Measurements from ENCODE around the gene HDC.

Gene HDC

DNA sequence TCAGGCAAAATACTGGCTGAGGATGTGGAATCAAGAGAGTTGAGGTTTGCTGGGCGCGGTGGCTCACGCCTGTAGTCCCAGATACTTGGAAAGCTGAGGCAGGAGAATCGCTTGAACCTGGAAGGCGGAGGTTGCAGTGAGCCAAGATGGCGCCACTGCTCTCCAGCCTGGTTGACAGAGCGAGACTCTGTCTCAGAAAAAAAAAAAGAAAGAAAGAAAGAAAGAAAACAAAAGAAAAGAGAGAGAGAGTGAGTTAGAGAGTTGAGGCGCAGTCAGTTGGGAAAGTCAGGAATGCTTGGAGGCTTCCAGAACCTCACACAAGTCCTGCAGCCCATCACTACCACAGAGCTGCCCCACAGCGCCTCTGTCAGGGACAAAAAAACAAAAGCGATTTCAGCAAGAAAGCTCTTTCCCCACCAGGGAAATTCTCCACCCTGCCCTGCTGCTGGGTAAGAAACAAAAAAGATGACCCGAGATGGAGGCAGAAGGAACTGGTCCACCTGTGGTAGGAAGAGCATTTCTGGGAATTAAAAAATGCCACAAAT is 13.8 kb downstream of the HDC start:
- peak; percentile 28 for DNase-seq

DNA sequence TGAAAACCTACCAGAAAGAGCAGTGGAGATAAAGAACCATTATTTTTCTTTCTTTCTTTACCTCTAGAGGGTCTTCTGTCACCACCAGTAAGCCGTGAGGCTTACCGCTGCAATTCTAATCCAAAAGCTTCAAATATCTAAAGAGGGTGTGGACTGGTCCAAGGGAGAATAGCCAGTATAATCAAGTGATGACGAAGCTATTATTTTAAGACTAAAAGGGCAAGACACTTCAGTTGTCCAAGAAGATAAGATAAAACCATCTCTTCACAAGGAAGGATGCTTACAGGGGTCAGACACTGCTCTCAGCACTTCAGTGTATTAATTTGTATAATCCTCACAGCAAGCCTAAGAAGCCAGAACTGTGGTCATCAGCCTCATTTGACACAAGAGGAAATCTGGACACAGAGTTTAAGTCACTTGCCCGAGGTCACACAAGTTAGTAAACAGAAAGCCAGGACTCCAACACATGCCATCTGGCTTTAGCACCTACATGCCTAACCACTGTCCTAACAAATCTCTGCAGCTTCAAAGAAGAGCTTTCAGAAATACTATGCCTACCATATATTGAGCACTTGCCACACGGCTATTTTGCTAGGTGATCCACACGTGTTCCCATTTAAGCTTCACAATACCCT is 14.6 kb downstream of the HDC start:
- DNase-seq, result no peak

DNA sequence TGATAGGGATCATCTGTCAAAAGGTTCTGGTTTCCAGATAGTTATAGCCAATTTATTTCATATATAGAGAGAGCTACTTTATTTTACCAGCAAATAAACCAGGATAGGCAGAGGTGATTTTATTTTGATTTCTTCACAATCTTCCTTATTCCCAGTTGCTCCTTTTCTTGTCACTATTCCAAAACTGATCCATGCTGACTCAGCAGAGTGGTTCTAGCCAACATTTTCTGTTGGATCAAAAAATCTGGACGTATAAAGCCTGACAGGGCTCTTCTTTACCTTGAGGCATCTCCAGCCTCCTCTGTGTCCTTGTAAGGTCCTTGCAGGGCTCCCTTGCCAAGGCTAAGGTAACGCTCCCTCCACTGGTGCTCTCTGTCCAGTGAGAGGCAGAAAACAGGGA is 15.8 kb downstream of the HDC start:
- no peak for DNase-seq

DNA sequence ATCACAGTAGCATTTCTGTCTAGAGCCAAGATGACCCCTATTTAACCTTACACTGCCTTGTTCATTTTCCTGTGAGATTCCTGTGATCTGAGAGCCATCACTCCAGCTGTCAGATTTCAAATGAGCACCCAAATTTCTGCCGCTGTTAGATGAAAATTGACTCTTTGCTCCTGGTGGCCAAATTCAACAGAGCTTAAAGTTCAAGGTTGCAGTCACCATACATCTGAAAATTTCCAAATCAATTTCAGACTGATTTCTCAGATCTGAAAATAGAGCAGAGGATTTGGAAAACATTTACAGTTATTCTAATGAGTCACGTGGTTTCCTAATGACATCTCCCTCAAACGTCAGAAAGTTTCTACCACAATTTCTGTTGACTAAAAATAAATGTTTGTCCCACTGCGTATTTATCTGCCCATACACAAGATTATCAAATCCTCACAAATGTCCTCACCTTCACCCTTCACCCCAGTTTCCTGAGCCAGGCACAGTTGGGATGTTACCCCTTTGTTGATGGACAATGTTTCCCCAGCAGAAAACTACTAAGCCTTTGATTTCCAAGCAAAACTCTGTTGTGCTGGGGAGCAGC is 16.4 kb downstream of the HDC start:
- DNase-seq, result no peak

DNA sequence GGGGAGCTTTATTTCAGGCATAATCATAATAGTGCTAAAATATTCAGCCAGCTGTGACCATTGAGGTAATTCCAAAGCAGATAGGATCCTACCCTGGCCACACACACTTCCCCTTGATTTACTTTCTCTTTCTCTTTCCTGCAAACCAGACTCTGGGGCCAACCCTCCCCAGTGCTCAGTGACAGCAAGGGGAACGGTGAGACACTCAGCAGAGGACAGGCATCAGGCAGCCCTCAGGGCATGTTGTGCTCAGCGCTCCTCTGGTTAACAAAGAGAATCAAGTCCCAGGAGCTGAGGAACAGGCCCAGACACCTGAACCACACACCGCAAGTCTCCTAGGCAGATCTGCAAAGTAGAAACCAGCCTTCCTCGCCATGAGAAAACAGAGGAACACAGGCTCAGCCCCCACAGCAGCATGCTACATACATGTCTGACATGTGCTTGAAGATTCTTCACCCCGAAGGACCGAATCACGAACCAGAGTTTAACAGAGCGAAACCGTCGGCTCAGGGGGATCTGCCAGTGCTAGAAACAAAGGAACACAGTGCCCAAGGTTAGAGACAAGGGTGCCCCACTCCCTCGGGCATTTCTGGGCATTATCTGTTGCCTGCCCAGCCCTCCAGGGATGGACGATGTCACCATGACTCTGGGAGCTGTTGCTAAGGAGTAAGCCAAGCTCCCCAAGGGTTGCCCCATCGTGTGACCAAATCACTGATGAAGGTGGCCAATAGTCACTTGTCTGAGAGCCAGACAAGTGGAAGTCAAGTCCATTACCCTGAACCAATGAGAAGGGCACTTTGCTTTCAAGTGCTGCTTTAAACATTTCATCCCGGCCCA is 17.5 kb downstream of the HDC start:
- no peak for DNase-seq

DNA sequence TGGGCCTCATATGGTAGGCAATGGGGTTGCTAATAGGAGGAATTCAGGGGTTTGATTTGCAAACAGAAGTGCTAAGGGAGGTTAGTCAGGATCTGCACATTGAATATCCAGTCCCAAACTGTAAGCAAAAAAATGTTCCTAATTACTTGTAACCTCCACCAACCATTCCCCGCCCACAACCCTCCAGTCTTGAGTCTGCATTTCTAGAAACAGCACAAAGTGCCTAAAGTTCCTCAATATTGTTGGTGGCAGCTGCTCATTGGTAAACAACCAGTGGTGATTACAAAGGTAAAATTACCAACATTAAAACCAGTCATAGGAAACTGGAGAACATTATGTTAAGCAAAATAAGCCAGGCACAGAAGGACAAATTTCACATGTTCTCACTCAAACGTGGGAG is 18.9 kb downstream of the HDC start:
- DNase-seq, result no peak

DNA sequence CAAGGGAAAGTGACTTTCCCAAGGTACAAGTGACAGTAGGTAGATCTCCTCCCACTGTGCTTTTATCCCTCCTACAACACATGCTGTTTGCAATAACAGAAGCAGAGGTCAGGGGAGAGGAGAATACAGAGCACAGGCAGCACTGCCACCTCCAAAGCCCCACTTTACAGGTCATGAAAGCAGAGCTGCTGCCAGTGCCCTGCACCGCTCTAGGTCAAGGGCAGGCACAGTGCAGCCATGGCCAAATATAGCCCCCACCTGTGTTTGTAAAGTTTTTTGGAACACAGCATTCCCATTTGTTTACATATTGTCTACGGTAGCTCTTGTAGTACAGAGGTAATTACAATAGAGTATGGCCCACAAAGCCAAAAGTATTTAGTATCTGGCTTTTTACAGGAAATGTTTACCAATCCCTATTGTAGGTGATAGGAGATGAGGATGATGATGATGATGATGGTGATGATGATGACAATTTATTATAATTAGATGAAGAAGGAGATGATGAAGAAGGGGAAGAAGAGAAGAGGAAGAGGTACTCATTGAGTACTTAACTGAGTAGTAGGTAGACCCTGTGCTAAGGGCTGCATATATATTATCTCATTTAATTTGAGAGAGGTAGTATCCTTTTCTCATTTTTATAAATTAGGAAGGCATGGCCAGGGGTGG is 20.4 kb downstream of the HDC start:
- DNase-seq, result no peak

DNA sequence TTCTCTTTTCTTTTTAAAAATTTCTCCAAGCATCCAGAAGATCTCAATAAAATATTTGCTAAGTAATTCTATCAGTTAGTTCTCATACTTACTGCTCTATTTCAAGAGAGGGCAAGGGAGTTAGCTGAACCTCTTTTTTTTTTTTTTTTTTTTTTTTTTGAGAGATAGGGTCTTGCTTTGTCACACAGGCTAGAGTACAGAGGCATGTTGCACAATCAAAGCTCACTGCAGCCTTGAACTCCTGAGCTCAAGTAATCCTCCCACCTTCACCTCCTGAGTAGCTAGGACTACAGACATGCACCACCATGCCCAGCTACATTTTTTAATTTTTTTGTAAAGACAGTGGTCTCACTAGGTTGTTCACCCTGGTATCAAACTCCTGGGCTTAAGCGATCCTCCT is 21.4 kb downstream of the HDC start:
- no peak for DNase-seq

DNA sequence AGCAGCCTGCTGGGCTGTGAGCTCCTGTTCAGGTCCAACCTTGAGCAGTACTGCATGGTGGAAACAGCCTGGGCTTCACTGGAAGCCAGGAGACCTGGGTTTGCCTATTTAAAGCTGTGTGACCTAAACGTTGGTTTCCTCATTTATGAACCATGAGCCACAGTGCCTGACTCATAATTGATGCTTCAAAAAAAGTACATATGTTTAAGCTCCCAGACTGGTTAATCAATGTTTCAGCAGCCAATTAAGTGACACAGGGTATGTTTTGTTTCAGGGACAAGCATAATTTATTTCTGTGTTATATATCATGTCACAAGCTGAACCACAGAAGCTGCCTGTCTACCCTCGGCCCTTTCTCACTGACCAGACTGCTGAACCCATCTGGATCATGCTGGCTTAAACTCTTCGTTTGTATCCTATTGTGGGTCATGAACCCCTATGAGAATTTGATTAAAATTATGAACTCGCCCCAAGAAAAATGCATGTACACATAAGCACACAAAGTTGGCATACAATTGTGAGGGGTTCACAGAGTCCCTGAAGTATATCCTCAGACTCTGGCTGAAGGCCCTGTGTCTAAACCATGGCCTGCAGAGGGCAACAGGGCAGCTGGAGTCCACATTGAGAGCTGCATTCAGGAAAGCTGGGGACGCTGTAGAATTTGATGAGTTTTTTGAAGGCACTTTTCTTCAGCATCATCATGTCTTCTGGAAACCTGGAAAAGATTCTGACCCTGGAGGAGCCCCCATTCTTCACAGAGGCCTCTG is 23.7 kb downstream of the HDC start:
- DNase-seq, result no peak

DNA sequence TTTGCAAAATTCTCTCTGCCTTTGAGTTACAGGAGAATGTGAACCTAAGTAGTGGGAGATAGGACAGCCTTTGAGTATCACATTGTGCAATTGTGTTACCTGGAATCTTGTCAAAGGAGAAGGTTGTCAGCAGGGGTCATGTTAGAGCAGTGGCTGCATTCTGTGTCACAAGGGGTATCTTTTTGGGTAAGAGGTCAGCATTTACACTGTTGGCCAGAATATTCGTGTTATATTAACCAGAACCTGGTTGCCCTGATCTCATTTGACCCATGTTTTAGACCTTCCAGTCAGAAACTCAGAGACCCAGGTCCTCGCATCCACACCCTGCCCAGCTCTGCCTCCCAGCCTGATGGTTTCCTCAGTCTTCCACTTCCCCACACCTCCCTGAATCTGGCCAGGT is 27.3 kb downstream of the HDC start:
- no peak for DNase-seq

DNA sequence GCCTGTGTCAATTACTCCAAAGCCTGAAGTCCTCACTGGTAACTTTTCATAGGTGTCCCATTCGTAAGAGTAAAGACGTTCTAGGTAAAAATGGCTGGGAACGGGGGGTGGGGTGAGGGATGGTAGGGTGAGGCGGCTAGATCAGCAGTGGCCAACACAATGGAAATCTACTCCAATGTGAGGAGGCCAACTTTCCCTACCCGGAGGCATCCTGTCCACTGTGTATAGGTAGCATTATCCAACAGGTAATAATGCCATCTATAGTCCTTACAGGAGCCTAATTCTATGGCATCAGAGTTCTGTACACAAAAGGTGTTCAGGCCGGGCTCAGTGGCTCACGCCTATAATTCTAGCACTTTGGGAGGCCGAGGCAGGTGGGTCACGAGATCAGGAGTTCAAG is 29.1 kb downstream of the HDC start:
- DNase-seq, result no peak

DNA sequence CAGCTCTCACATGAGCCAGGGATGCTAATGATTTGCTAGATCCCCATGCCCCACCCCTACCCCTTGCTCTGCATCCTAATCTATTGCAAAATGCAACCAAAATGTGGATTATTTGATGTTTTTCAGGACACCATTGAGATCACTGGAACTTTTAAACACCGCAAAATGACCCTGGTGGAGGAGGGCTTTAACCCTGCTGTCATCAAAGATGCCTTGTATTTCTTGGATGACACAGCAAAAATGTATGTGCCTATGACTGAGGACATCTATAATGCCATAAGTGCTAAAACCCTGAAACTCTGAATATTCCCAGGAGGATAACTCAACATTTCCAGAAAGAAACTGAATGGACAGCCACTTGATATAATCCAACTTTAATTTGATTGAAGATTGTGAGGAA is 29.7 kb downstream of the HDC start:
- DNase-seq, result no peak

DNA sequence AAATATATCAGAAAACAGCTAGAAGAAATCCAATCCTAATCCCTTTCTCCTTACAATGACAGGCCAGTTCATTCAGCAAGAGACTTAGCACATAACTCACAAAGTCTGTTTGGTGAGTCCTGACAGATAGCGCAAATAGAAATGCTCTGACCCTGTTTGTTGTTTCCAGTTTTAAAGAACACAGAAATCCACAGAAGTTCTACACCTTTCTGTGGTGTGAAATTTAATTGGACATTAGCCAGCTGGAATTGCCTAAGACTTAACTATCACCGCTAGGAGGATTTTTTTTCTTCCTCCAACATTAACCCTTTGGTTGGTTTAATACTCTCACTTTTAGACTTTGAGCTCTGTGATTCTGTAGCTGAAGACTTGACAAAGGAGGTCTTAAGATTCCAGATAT is 30.8 kb downstream of the HDC start:
- no peak for DNase-seq

DNA sequence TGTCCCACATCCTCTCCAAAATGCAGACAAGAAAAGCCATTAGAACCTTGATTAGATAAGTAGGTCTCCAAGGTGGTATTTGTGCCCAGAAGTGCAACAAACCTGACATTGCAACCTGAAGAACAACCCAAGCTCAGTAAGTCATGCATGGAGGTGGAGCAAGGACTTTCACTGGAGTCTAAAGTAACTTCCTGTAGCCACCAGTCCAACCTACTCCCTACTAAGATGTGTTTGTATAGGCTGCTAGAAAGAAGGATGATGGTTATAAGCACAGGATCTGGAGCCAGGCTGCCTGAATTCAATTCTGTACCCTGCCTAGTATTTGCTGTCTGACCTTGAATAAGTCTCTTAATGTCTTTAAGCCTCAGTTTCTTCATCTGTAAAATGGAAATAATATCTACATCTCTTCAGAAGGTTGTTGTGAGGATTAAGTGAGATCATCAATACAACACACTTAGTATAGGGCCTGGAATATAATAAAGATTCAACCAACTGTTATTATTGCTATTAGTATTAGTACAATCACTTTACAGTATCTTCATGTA is 32.3 kb downstream of the HDC start:
- DNase-seq, result no peak

DNA sequence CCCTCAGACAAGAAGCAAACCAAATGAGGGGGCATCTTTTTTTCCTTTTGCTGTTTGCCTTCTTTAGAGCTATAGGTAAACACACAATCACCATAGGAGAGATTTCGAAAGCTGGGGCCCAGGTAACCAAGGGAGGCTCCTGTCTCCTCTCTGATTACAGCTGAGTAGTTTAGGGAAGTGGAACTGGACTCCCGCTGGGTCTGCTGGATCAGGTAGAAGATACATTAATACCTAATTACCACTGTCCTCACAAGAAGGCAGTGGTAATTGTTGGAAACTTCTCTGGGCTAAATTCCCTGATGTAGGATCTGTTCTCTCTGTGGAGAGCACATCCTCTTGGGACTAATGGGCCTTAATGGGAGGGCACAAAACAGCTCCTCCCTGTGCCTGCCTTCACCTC is 32.7 kb downstream of the HDC start:
- DNase-seq, result peak; percentile 13

DNA sequence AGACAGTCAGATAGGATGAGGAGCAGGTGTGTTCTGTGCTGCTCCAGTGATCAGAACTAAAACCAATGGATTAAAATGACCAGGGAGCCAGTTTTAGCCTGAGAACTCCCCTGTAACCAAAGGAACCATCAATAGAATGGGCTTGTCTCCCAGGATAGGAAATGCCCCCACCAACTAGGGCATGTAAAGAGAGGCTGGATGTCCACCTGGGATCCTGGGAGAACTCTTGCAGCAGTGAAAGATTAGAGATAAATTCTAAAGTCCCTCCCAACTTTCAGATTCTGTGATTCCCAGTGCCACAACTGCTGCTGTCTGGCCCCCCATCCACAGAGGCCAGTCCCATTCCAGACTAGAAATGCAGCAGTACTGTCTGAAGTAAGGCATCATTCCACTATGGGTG is 33.8 kb downstream of the HDC start:
- no peak for DNase-seq

DNA sequence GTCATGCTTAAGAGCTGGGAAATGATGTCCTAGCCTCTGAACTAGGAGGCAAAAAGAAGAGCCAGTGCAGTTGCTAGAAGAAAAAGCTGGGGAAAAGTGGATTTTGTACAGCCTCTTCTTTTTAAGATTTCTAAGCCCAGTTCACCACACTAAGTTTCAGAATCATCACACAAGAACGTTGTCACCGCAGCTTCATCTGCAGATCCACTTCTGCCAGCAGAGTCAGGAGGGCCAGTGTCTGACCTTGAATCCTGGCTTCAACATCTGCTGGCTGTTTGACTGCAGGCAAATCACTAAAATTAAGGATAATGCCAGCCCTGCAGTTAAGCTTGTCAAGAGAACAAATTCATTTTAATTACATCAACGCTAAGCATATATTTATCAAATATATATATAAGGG is 36.2 kb downstream of the HDC start:
- DNase-seq, result no peak

DNA sequence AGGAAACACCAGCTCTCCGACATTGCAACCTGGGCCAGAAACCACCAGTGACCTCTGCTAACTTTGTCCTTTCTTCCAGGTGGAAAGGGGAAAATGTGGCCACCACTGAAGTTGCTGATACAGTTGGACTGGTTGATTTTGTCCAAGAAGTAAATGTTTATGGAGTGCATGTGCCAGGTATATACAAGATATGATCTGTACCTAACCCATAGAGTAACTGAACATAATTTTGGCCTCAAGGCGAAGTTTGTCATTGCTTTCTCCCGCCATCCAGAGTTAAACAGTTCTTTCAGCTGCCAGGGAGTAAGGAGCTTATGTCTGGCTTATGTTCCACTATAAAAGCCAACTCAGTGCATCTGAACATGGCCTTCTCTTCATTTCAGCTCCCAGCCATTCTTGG is 36.7 kb downstream of the HDC start:
- DNase-seq, result no peak

DNA sequence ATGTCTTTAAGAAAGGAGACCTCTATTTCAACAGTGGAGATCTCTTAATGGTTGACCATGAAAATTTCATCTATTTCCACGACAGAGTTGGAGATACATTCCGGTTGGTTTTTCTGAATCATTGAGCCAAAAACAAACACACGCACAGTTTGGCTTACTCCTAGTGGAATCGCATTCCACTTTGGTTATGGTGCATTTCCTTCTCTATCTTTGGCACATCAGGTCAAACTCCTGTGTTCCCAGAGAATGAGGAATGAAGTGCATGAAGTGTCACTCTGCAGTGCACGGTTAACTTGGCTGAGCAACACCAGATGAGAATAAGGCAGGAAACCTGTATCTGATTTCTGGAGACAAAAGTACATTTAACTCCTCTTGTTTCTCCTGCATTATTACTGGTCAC is 38.5 kb downstream of the HDC start:
- DNase-seq, result no peak

DNA sequence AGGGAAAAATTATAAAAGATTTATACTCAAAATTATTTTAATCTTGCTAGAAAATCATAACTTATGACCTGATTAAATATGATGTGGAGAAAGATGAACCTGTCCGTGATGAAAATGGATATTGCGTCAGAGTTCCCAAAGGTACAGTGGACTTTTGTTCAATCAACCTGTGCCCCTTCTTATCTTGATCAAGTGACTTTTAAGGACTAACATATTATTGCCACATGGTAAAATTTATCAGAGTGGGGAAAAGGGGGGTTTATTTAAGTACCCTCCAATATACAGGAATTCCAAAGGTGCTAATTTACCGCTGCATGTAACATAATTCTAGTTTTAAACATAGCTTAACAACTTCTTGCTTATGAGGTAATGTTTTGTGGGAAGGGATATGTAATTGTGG is 39.6 kb downstream of the HDC start:
- DNase-seq, result no peak

DNA sequence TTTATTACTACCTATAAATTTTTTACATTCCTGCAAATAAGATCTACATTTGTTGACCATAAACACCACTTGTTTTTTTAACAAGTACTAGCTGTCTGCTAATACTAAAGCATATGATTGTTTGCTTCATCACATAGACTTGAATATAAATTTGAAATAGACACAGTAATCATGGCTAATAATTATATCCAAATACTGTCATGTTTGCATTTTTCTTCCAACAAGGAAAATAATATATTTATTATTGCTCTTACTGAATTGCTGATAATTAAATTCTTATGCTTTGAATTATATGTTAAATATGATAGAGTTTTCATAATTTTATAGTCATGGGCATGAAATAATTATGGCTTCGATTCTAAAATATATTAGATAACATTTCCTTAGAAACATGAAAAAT is 40.5 kb downstream of the HDC start:
- DNase-seq, result no peak

DNA sequence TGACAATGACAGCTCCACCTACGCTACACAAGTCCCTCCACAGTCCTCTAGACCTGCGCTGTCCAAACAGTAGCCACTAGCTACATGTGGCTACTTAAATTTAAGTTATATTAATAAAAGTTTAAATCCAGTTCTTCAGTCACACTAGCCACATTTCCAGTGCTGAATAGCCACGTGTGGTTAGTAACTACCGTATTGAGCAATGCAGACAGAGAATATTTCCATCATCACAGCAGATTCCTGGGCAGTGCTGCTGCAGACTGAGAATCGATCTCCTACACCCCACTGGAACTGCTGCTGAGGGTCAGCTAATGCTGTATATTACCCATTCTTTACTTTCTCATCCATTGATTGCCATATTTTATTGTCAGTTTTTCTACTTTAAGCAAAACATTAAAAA is 40.9 kb downstream of the HDC start:
- DNase-seq, result no peak

DNA sequence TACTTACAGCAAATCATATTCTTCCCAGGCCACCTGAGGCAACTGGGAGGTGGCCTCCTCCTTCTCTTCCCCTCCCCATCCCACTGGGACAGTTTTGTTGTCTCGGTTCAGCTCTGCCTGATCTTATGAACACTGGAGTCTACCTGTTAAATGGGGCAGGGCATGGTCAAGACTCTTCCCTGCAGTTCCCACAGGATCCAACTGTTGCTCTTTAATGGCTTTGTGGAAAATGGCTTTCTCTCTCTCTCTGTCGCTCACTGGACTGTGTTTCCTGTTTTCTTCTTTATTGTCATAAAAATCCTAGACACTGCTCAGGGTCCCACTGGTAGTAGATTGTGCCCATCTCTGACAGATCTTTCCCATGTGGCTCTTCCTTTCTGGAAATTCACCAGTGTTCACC is 43.3 kb downstream of the HDC start:
- no peak for DNase-seq
